Activated T-helper 1 cell treated with anti-CD3 and anti-CD28 coated beads, Interleukin-12 subunit alpha, Interleukin-12 subunit beta, Interleukin-2, Interleukin-4 antibody, amounts not matched to agents 30 ng/mL and 10 ng/mL and 1 ng/mL, durations not matched to agents 14 hours and 24 hours and 36 hours (primary cell): Measurements from ENCODE around the gene RAB3C. TPM values are rescaled to one million over a fixed set of nuclear protein-coding genes. Genes with fewer than 3 reads are reported as not detected.
"Not testable (repeated sequence)": the region's sequence is repeated elsewhere in the genome, so short reads cannot be mapped to it uniquely, and the experiment has no call there.

Experiments used
- DNase-seq: peaks from one replicate; pipeline ENCODE4 v3.0.0; 2021; ENCODE audit warnings: low spot score
- H3K27ac Mint-ChIP-seq: one replicate; pipeline ENCODE4 v1.8.0; 2021; ENCODE audit warnings: mild to moderate bottlenecking, mixed read lengths
- H3K27me3 Mint-ChIP-seq: one replicate; pipeline ENCODE4 v1.8.0; 2022; ENCODE audit warnings: mild to moderate bottlenecking, moderate library complexity, mixed read lengths; ENCODE audit not compliant: insufficient read depth
- H3K36me3 Mint-ChIP-seq: one replicate; pipeline ENCODE4 v1.8.0; 2021; ENCODE audit warnings: low read depth, mixed read lengths
- H3K4me1 Mint-ChIP-seq: one replicate; pipeline ENCODE4 v1.8.0; 2021; ENCODE audit warnings: low read depth, mixed read lengths
- H3K4me3 Mint-ChIP-seq: one replicate; pipeline ENCODE4 v1.8.0; 2021; ENCODE audit warnings: mild to moderate bottlenecking, moderate library complexity, mixed read lengths
- H3K9me3 Mint-ChIP-seq: one replicate; pipeline ENCODE4 v1.8.0; 2021; ENCODE audit warnings: mixed read lengths
- intact Hi-C: fragments of 100-400 bp; cut with micrococcal nuclease; formaldehyde crosslinking; loops from one replicate; pipeline ENCODE4 v1.15.1; 2024
- total RNA-seq: library from RNA; stranded (reverse); gene quantifications from 2 replicates; pipeline ENCODE4 v1.2.3, GENCODE V29; 2022

The RAB3C gene, protein sequence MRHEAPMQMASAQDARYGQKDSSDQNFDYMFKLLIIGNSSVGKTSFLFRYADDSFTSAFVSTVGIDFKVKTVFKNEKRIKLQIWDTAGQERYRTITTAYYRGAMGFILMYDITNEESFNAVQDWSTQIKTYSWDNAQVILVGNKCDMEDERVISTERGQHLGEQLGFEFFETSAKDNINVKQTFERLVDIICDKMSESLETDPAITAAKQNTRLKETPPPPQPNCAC
- total RNA-seq, result not detected in 2 replicates

DNA sequence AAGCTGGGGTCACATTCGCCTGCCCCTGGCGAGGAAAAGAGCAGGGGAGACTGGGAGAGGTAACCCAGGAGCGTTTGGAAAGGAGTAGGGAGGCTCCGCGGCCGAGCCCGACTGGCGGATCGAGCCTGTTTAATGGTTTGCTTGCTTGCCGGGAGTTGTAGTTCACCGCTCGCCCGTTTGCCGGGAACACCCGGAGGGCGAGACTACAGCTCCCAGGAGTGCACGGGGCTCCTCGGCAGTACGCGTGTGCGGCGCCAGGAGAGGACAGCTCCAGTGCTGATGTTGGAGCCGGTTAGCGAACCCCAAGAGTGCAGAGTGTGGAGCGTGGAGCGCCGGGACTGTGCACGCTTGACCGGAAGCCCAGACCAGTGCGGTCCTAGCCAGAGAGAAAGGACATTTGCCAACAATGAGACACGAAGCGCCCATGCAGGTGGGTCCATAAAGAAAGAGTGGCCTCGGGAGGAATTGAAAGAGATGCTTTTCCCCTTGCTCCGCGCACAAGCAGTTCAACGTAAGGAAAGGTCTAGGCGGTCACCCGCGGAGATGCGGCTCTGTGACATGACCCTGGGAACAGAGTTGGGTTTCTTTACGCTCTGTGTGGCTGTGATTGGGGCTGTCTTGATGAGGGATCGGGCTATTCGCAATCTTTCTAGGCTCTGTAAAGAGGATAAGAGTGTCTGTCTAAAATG is at the start of gene RAB3C:
Gene RAB3C, plus strand, starts transcription at position 273 of the 689 bp plus-strand sequence. Its CDS starts 134 bp downstream, at position 407.
- intact Hi-C loops, result no loop called here
- Mint-ChIP-seq H3K9me3 (no peaks in the 10 kb centered on the region), H3K27me3 (peaks cover 37% of the 10 kb centered on the region), H3K4me1 (peaks cover 12% of the 10 kb centered on the region), H3K27ac (no peak within 1 kb of the TSS), H3K36me3 (no peaks in the 10 kb centered on the region), H3K4me3 (peak within 1 kb of the TSS; percentile 69)
- DNase-seq, result peak; percentile 43

DNA sequence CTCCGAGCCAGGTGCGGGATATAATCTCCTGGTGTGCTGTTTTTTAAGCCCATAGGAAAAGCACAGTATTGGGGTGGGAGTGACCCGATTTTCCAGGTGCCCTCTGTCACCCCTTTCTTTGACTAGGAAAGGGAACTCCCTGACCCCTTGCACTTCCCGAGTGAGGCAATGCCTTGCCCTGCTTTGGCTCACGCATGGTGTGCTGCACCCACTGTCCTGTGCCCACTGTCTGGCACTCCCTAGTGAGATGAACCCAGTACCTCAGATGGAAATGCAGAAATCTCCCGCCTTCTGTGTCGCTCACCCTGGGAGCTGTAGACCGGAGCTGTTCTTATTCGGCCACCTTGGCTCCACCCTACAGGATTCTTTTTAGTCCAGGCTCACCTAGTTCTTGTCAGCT is 40.9 kb upstream of the RAB3C start:
- intact Hi-C loops, H3K4me3 Mint-ChIP-seq, H3K36me3 Mint-ChIP-seq, DNase-seq, H3K27me3 Mint-ChIP-seq, H3K27ac Mint-ChIP-seq, H3K4me1 Mint-ChIP-seq: not testable (repeated sequence)
- peaks cover 17% of the 10 kb centered on the region for H3K9me3 Mint-ChIP-seq

DNA sequence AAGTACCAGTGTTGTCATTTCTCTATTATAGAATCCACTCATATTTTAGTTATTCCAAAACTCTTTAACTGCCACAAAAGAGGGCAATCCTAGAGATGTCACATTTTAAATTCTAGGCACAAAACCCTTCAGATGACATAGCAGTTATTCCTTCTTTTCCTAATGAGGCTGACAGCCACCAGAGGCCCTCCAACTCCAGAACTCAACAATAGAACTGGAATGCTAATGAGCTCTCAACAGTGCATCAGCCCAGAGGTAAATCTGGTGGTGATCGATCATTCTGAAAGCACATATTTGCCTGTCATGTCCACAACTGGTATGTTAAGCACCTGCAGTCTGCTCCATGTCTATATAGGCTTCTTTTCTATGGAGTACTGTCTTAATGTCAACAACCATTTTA is 40.2 kb upstream of the RAB3C start:
- H3K4me1 Mint-ChIP-seq, result no peaks in the 10 kb centered on the region
- no peak for DNase-seq
- no peak overlapping the region for H3K4me3 Mint-ChIP-seq
- peaks cover 17% of the 10 kb centered on the region for H3K9me3 Mint-ChIP-seq
- no peak overlapping the region for H3K27ac Mint-ChIP-seq
- no peaks in the 10 kb centered on the region for H3K27me3 Mint-ChIP-seq
- no peaks in the 10 kb centered on the region for H3K36me3 Mint-ChIP-seq
- intact Hi-C loops, result no loop called here

DNA sequence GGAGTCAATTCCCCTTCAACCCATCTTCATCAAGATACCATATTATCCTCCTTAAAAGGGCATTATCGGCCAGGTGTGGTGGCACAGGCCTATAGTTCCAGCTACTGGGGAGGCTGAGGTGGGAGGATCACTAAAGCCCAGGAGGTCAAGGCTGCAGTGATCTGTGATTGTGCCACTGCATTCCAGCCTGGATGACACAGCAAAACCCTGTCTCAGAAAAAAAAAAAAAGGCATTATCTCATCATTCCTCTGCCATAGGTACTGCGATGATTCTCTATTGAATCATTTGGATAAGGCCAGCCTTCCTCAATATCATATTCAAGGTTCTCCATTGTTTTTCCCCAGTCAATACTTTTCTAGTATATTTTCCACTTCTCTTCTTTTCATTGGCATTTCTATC is 39.2 kb upstream of the RAB3C start:
- no peaks in the 10 kb centered on the region for H3K4me1 Mint-ChIP-seq
- H3K9me3 Mint-ChIP-seq, result peaks cover 15% of the 10 kb centered on the region
- DNase-seq, result no peak
- H3K36me3 Mint-ChIP-seq, result no peaks in the 10 kb centered on the region
- intact Hi-C loops, result no loop called here
- no peak overlapping the region for H3K27ac Mint-ChIP-seq
- H3K4me3 Mint-ChIP-seq, result no peak overlapping the region
- no peaks in the 10 kb centered on the region for H3K27me3 Mint-ChIP-seq

DNA sequence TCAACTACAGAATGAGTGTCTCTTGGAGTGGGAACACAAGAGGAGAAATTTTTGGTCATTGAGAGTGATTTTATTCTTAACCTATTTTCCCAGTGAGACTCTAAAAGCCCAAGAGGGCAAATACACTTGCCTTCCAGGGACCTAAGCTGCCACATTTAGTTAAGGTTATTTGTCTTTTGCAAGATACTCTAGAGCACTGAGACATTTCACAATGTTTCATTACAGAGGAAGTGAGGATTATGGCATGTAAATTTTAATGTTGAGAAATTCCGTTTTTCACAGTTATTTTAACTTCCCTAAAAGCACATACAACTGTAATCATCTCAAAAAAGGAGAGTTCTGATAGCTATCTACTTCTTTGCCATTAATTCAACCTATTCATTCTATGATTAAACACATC is 38.7 kb upstream of the RAB3C start:
- Mint-ChIP-seq H3K9me3 (peaks cover 11% of the 10 kb centered on the region), H3K27me3 (no peaks in the 10 kb centered on the region), H3K27ac (no peak overlapping the region), H3K36me3 (no peaks in the 10 kb centered on the region), H3K4me3 (no peak overlapping the region), H3K4me1 (no peaks in the 10 kb centered on the region)
- no peak for DNase-seq
- intact Hi-C loops, result no loop called here

DNA sequence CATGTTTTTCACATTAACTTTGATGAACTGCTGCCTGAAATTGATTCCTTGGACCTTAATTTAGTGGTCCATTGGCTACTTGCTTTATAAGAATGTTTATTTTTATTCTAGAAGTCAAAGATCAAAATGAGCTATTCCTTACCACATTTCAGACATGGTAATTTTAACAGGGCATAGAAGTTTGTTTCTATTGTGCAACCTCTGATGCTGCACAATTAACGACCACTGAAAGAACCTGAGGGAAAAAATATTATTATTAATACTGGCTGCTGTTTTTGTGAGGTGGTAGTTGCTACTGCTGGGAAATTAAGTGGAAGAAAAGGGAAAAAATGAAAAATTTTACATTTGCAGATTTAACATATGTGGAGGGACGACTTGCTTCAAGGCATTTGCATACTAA is 37.9 kb upstream of the RAB3C start:
- intact Hi-C loops, result no loop called here
- Mint-ChIP-seq H3K27me3 (no peaks in the 10 kb centered on the region), H3K9me3 (peaks cover 6% of the 10 kb centered on the region), H3K36me3 (no peaks in the 10 kb centered on the region), H3K27ac (no peak overlapping the region), H3K4me1 (no peaks in the 10 kb centered on the region), H3K4me3 (no peak overlapping the region)
- no peak for DNase-seq

DNA sequence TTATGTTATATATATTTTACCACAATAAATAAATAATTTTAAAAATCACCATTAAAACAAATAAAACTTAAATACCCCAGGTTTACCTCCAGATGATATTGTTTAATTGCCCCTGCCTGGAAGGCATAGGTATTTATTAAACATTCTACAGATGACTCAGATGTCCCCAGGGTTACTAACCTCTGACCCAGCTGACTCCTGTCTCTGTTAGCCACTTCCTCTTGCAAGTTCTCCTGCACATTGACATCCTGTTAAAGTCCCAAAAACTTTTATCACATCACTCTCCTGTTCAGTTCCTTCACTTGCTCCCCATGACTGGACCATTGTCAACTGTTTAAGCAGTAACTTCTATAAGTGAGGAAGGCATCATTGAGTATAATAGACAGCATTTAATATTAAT is 37.0 kb upstream of the RAB3C start:
- Mint-ChIP-seq H3K27me3 (no peaks in the 10 kb centered on the region), H3K4me3 (no peak overlapping the region), H3K9me3 (peaks cover 4% of the 10 kb centered on the region), H3K27ac (no peak overlapping the region), H3K4me1 (no peaks in the 10 kb centered on the region), H3K36me3 (no peaks in the 10 kb centered on the region)
- DNase-seq, result no peak
- intact Hi-C loops, result no loop called here

DNA sequence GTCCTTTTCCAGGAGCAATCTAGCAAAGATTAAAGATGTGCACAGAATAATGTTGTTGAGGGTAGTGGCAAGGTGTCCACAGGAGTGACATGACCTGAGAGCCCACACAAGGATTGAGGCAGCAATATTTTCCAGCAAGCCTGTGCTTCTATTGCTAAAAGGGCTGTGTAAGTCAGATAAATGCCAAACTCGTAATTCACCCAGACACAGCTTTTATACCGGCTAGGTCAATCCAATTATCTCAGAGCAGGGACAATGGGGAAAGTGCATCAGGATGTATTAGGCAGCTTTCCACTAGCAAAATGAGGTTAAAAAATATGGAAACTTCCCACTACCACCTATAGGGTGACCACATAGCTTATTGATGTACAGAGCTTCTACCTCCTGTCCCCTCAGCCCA is 34.8 kb upstream of the RAB3C start:
- H3K9me3 Mint-ChIP-seq, result peaks cover 4% of the 10 kb centered on the region
- no peak overlapping the region for H3K27ac Mint-ChIP-seq
- DNase-seq, result no peak
- intact Hi-C loops, result no loop called here
- no peaks in the 10 kb centered on the region for H3K27me3 Mint-ChIP-seq
- H3K36me3 Mint-ChIP-seq, result no peaks in the 10 kb centered on the region
- no peak overlapping the region for H3K4me3 Mint-ChIP-seq
- H3K4me1 Mint-ChIP-seq, result no peaks in the 10 kb centered on the region

DNA sequence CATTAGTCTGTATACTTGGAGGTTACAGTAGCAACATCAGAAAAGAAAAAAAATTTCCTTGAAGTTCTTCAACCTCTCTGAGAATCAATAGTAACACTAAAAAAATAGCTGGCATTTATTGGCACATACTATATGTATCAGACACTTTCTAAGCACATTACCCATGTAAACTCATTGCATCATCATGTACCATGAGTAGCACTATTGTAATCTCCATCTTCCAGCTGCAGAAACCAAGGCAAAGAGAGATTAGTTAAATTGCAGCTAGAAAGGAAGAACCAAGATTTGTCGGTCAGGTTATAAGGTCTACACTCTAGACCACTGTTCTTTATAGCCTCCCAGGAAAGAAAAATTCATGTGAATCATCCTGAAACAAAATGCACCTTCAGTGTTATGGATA is 31.4 kb upstream of the RAB3C start:
- no peaks in the 10 kb centered on the region for H3K4me1 Mint-ChIP-seq
- intact Hi-C loops, result no loop called here
- no peaks in the 10 kb centered on the region for H3K27me3 Mint-ChIP-seq

DNA sequence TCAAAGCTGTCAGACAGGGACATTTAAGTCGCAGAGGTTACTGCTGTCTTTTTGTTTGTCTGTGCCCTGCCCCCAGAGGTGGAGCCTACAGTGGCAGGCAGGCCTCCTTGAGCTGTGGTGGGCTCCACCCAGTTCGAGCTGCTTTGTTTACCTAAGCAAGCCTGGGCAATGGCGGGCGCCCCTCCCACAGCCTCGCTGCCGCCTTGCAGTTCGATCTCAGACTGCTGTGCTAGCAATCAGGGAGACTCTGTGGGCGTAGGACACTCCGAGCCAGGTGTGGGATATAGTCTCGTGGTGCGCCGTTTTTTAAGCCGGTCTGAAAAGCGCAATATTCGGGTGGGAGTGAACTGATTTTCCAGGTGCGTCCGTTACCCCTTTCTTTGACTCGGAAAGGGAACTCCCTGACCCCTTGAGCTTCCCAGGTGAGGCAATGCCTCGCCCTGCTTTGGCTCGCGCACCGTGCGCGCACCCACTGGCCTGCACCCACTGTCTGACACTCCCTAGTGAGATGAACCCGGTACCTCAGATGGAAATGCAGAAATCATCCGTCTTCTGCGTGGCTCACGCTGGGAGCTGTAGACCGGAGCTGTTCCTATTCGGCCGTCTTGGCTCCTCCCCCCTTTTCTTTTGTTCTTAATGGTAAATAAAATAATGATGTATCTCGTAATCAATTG is 25.1 kb upstream of the RAB3C start:
- H3K9me3 Mint-ChIP-seq, result not testable (repeated sequence)

More for the DNA sequence above, 31.4 kb upstream of the RAB3C start:
- Mint-ChIP-seq H3K36me3 (no peaks in the 10 kb centered on the region), H3K4me3 (no peak overlapping the region), H3K9me3 (no peaks in the 10 kb centered on the region), H3K27ac (no peak overlapping the region)
- DNase-seq, result no peak

DNA sequence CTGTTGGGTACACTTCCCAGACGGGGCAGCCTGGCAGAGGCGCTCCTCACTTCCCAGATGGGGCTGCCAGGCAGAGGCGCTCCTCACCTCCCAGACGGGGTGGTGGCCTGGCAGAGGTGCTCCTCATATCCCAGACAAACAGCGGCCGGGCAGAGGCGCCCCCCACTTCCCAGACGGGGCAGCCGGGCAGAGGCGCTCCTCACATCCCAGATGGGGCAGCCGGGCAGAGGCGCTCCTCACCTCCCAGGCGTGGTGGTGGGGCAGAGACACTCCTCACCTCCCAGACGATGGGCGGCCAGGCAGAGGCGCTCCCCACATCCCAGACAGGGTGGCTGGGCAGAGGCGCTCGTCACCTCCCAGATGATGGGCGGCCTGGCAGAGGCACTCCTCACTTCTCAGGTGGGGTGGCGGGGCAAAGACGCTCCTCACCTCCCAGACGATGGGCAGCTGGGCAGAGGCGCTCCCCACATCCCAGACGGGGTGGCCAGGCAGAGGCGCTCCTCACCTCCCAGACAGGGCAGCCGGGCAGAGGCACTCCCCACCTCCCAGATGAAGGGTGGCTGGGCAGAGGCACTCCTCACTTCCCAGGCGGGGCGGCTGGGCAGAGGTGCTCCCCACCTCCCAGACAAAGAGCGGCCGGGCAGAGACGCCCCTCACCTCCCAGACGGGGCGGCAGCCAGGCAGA is 19.7 kb upstream of the RAB3C start:
- H3K9me3 Mint-ChIP-seq, H3K36me3 Mint-ChIP-seq, H3K27me3 Mint-ChIP-seq, DNase-seq, H3K4me1 Mint-ChIP-seq, H3K4me3 Mint-ChIP-seq, H3K27ac Mint-ChIP-seq, intact Hi-C loops: not testable (repeated sequence)

More for the DNA sequence above, 25.1 kb upstream of the RAB3C start:
- H3K4me3 Mint-ChIP-seq, H3K4me1 Mint-ChIP-seq, DNase-seq, H3K27ac Mint-ChIP-seq, intact Hi-C loops, H3K27me3 Mint-ChIP-seq, H3K36me3 Mint-ChIP-seq: not testable (repeated sequence)

DNA sequence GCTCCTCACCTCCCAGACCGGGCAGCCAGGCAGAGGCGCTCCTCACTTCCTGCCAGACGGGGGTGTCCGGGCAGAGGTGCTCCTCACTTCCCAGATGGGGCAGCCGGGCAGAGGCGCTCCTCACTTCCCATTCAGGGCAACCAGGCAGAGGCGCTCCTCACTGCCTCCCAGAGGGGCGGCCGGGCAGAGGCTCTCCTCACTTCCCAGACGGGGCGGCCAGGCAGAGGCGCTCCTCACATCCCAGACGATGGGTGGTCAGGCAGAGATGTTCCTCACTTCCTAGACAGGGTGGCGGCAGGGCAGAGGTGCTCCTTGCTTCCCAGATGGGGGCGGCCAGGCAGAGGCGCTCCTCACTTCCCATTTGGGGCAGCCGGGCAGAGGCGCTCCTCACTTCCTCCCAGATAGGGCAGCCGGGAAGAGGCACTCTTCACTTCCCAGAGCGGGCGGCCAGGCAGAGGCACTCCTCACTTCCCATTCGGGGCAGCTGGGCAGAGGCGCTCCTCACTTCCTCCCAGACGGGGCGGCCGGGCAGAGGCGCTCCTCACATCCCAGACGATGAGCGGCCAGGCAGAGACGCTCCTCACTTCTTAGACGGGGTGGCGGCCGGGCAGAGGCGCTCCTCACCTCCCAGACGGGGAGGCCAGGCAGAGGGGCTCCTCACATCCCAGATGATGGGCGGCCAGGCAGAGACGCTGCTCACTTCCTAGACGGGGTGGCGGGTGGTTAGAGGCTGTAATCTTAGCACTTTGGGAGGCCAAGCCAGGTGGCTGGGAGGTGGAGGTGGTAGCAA is 18.6 kb upstream of the RAB3C start:
- H3K27me3 Mint-ChIP-seq, H3K36me3 Mint-ChIP-seq, DNase-seq, intact Hi-C loops, H3K4me3 Mint-ChIP-seq, H3K9me3 Mint-ChIP-seq, H3K27ac Mint-ChIP-seq, H3K4me1 Mint-ChIP-seq: not testable (repeated sequence)
